Mesothelial cell of epicardium (in vitro differentiated cells): ENCODE measurements around the gene VGLL1. TPM values are rescaled to one million over a fixed set of nuclear protein-coding genes. Genes with fewer than 3 reads are reported as not detected.

ENCODE experiments used
- DNase-seq, 2 experiments: peaks; one replicate each; pipeline ENCODE4 v3.0.0; 2021; ENCODE audit warnings: low spot score in 2 of 2; ENCODE audit not compliant: unreplicated experiment in 2 of 2
- H3K27ac Mint-ChIP-seq: 2 replicates; pipeline ENCODE4 v1.8.0; 2021; ENCODE audit warnings: mixed read lengths
- H3K27me3 Mint-ChIP-seq: 2 replicates; pipeline ENCODE4 v1.8.0; 2021; ENCODE audit warnings: low read depth, mixed read lengths
- H3K36me3 Mint-ChIP-seq: 2 replicates; pipeline ENCODE4 v1.8.0; 2021; ENCODE audit warnings: mixed read lengths
- H3K4me1 Mint-ChIP-seq: 2 replicates; pipeline ENCODE4 v1.8.0; 2021; ENCODE audit warnings: mixed read lengths
- H3K4me3 Mint-ChIP-seq: 2 replicates; pipeline ENCODE4 v1.8.0; 2021; ENCODE audit warnings: mild to moderate bottlenecking, moderate library complexity, mixed read lengths
- H3K9me3 Mint-ChIP-seq: 2 replicates; pipeline ENCODE4 v1.8.0; 2021; ENCODE audit warnings: mixed read lengths
- total RNA-seq: library from RNA; stranded (reverse); gene quantifications from 3 replicates; pipeline ENCODE4 v1.2.1, GENCODE V29; 2021
- TF ChIP-seq, protein P1 (sequence below): fragments of 200-600 bp; sonication (generic); IDR thresholded peaks from one replicate; pipeline ENCODE4 v1.5.0; 2021; ENCODE audit warnings: antibody characterized with exemption; ENCODE audit not compliant: unreplicated experiment

Gene VGLL1
- total RNA-seq, 1 donor from 2014 or later: 13.1 TPM

- Mint-ChIP-seq H3K27ac (no peak overlapping the region), H3K27me3 (no peaks in the 10 kb centered on the region), H3K4me3 (no peak overlapping the region), H3K36me3 (no peaks in the 10 kb centered on the region), H3K9me3 (peaks cover 21% of the 10 kb centered on the region), H3K4me1 (no peaks in the 10 kb centered on the region)
- DNase-seq: no peak
- TF ChIP-seq, protein P1, sequence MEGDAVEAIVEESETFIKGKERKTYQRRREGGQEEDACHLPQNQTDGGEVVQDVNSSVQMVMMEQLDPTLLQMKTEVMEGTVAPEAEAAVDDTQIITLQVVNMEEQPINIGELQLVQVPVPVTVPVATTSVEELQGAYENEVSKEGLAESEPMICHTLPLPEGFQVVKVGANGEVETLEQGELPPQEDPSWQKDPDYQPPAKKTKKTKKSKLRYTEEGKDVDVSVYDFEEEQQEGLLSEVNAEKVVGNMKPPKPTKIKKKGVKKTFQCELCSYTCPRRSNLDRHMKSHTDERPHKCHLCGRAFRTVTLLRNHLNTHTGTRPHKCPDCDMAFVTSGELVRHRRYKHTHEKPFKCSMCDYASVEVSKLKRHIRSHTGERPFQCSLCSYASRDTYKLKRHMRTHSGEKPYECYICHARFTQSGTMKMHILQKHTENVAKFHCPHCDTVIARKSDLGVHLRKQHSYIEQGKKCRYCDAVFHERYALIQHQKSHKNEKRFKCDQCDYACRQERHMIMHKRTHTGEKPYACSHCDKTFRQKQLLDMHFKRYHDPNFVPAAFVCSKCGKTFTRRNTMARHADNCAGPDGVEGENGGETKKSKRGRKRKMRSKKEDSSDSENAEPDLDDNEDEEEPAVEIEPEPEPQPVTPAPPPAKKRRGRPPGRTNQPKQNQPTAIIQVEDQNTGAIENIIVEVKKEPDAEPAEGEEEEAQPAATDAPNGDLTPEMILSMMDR: no peak
Observed at GRCh38 chrX:136588036-136588435, 56.0 kb downstream of the VGLL1 start.

DNA sequence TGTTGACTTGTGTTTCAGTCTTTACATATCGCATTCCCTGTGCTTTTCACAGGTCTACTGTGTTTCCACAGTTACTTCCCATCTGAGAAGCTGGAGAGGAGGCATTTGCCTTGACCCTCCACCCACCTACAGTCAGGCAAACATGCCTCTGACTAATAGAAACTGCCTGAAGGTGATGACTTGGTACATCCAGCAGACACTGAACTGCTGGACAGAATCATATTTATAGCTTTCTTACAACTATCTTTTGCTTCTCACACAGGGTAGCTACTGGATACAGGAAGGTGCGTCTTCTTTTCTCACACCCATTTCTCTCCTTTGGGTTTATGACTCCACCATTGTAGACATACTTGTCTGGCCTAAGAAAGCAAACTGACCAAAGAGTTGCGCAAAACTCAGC is 58.0 kb downstream of the VGLL1 start:
- H3K27ac Mint-ChIP-seq: no peak overlapping the region
- TF ChIP-seq, protein P1: no peak
- H3K4me3 Mint-ChIP-seq: no peak overlapping the region
- no peaks in the 10 kb centered on the region for H3K36me3 Mint-ChIP-seq
- no peaks in the 10 kb centered on the region for H3K27me3 Mint-ChIP-seq
- DNase-seq: no peak
- no peaks in the 10 kb centered on the region for H3K4me1 Mint-ChIP-seq
- H3K9me3 Mint-ChIP-seq: peaks cover 32% of the 10 kb centered on the region

- Mint-ChIP-seq H3K27me3 (no peaks in the 10 kb centered on the region), H3K4me1 (no peaks in the 10 kb centered on the region), H3K4me3 (no peak overlapping the region), H3K9me3 (peaks cover 26% of the 10 kb centered on the region), H3K36me3 (no peaks in the 10 kb centered on the region), H3K27ac (no peak overlapping the region)
- DNase-seq: no peak
- TF ChIP-seq, protein P1: no peak
Observed at GRCh38 chrX:136597356-136597755, 65.3 kb downstream of the VGLL1 start.

DNA sequence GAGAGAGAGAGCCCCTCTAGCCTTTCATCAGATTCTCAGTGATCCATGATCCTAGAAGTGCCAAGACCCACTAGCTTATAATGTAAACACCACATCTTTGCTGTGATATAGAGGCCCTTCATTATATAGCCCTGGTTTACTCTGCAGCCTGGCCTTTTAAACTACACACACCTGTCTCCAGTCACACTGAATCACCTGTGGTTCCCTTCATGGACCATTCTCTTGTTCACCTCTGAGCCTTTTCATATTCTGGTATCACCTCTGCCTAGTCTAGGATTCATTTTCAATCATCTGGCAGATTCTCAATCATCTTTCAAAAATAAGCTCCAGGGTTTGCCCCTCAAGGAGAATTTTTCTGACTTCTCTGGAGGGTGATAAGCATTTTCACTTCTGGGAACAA is 65.9 kb downstream of the VGLL1 start:
- Mint-ChIP-seq H3K4me3 (no peak overlapping the region), H3K36me3 (no peaks in the 10 kb centered on the region), H3K27ac (no peak overlapping the region), H3K27me3 (no peaks in the 10 kb centered on the region), H3K4me1 (no peaks in the 10 kb centered on the region), H3K9me3 (peaks cover 29% of the 10 kb centered on the region)
- DNase-seq: no peak
- TF ChIP-seq, protein P1: no peak

- TF ChIP-seq, protein P1: no peak
- peaks cover 23% of the 10 kb centered on the region for H3K9me3 Mint-ChIP-seq
- DNase-seq: no peak
- H3K4me3 Mint-ChIP-seq: no peak overlapping the region
- H3K27me3 Mint-ChIP-seq: no peaks in the 10 kb centered on the region
- H3K27ac Mint-ChIP-seq: no peak overlapping the region
- H3K36me3 Mint-ChIP-seq: no peaks in the 10 kb centered on the region
- H3K4me1 Mint-ChIP-seq: no peaks in the 10 kb centered on the region
Observed at GRCh38 chrX:136598631-136599030, 66.6 kb downstream of the VGLL1 start.

- DNase-seq: no peak
- no peaks in the 10 kb centered on the region for H3K4me1 Mint-ChIP-seq
- TF ChIP-seq, protein P1: no peak
- no peak overlapping the region for H3K4me3 Mint-ChIP-seq
- H3K27me3 Mint-ChIP-seq: no peaks in the 10 kb centered on the region
- H3K36me3 Mint-ChIP-seq: no peaks in the 10 kb centered on the region
- H3K9me3 Mint-ChIP-seq: peaks cover 14% of the 10 kb centered on the region
- no peak overlapping the region for H3K27ac Mint-ChIP-seq
Observed at GRCh38 chrX:136600059-136600458, 68.0 kb downstream of the VGLL1 start.
